Ishikawa (cell line): ENCODE data around the gene PRKN.

Experiments
- CEBPB ChIP-seq: IDR thresholded peaks from 2 replicates; pipeline ENCODE4 v1.6.1; 2012
- CREB1 ChIP-seq: IDR thresholded peaks from 2 replicates; pipeline ENCODE4 v1.6.1; 2012; ENCODE audit warnings: low read depth
- EGR1 ChIP-seq: IDR thresholded peaks from 2 replicates; pipeline ENCODE4 v1.6.1; 2012
- EP300 ChIP-seq: IDR thresholded peaks from 2 replicates; pipeline ENCODE4 v1.6.1; 2012; ENCODE audit warnings: borderline replicate concordance
- FOXM1 ChIP-seq: IDR thresholded peaks from 2 replicates; pipeline ENCODE4 v1.6.1; 2012; ENCODE audit warnings: low read depth, borderline replicate concordance
- MAX ChIP-seq: IDR thresholded peaks from 2 replicates; pipeline ENCODE4 v1.6.1; 2012
- NFIC ChIP-seq: IDR thresholded peaks from 2 replicates; pipeline ENCODE4 v1.6.1; 2012
- RAD21 ChIP-seq: IDR thresholded peaks from 2 replicates; pipeline ENCODE4 v1.6.1; 2012; ENCODE audit warnings: low read depth
- REST ChIP-seq: IDR thresholded peaks from 2 replicates; pipeline ENCODE4 v1.6.1; 2012; ENCODE audit warnings: low read depth, mild to moderate bottlenecking
- TAF1 ChIP-seq: IDR thresholded peaks from 2 replicates; pipeline ENCODE4 v1.6.1; 2012; ENCODE audit warnings: low read depth, mild to moderate bottlenecking
- TCF12 ChIP-seq: IDR thresholded peaks from 2 replicates; pipeline ENCODE4 v1.6.1; 2012; ENCODE audit warnings: low read depth
- TEAD4 ChIP-seq: IDR thresholded peaks from 2 replicates; pipeline ENCODE4 v1.6.1; 2012
- USF1 ChIP-seq: IDR thresholded peaks from 2 replicates; pipeline ENCODE4 v1.6.1; 2012
- YY1 ChIP-seq: IDR thresholded peaks from 2 replicates; pipeline ENCODE4 v1.6.1; 2012; ENCODE audit warnings: low read depth
- ZBTB7A ChIP-seq: IDR thresholded peaks from 2 replicates; pipeline ENCODE4 v1.6.1; 2012; ENCODE audit warnings: low read depth

The PRKN gene

GRCh38 chr6:162670345-162670744 lies 57.2 kb downstream of the PRKN start:
- no peak for TF ChIP-seq CREB1
- no peak for TF ChIP-seq ZBTB7A
- no peak for TF ChIP-seq TAF1
- TF ChIP-seq RAD21, result no peak
- TF ChIP-seq MAX, result no peak
- TF ChIP-seq EP300, result no peak
- TF ChIP-seq EGR1, result no peak
- no peak for TF ChIP-seq USF1
- no peak for TF ChIP-seq TCF12
- no peak for TF ChIP-seq TEAD4
- no peak for TF ChIP-seq REST
- no peak for TF ChIP-seq CEBPB
- no peak for TF ChIP-seq FOXM1
- no peak for TF ChIP-seq NFIC
- TF ChIP-seq YY1, result no peak

- TF ChIP-seq NFIC (no peak), ZBTB7A (no peak)
These were observed 61.3 kb downstream of the PRKN start for GRCh38 chr6:162666246-162666645.

- TF ChIP-seq REST, result no peak
- TF ChIP-seq NFIC, result no peak
- TF ChIP-seq YY1, result no peak
- no peak for TF ChIP-seq MAX
- no peak for TF ChIP-seq RAD21
- TF ChIP-seq EP300, result no peak
- no peak for TF ChIP-seq EGR1
These were observed 73.8 kb downstream of the PRKN start for GRCh38 chr6:162653808-162654207.

- TF ChIP-seq CREB1 (no peak), FOXM1 (no peak), YY1 (no peak), TEAD4 (no peak), EGR1 (no peak), ZBTB7A (no peak), MAX (no peak), NFIC (no peak), USF1 (no peak), RAD21 (no peak), TAF1 (no peak)
These were observed 76.1 kb downstream of the PRKN start for GRCh38 chr6:162651505-162651904.

GRCh38 chr6:162649271-162649670 lies 78.3 kb downstream of the PRKN start:
- TF ChIP-seq ZBTB7A (no peak), EP300 (no peak), NFIC (no peak), USF1 (no peak), MAX (no peak), TEAD4 (no peak), CREB1 (no peak), EGR1 (no peak)

GRCh38 chr6:162644153-162644552 lies 83.4 kb downstream of the PRKN start:
- TF ChIP-seq TAF1 (no peak), CREB1 (no peak), ZBTB7A (no peak), FOXM1 (no peak), TEAD4 (no peak), YY1 (no peak), RAD21 (no peak), MAX (no peak), EP300 (no peak), EGR1 (no peak), NFIC (no peak), USF1 (no peak), CEBPB (no peak), REST (no peak), TCF12 (no peak)
